Esophagus muscularis mucosa (tissue), 4 donors: ENCODE measurements around the gene FHIP1B.

ENCODE experiments used
- EP300 ChIP-seq: sonication (generic); formaldehyde crosslinking; IDR thresholded peaks from one replicate; pipeline ENCODE4 v1.6.1; 2017; ENCODE audit warnings: antibody characterized with exemption
- POLR2A ChIP-seq: fragments of 450-650 bp; IDR thresholded peaks from one replicate; pipeline ENCODE4 v1.6.1; 2017; ENCODE audit warnings: antibody characterized with exemption, moderate library complexity, mild to moderate bottlenecking, low read depth
- TF ChIP-seq, protein P1 (sequence below), 3 experiments: fragments of 200-600 bp in 2 of 3; fragments of 450-650 bp in 1 of 3; sonication (generic) in 2 of 3; IDR thresholded peaks; one replicate each; pipeline ENCODE4 v1.5.1; 2017 to 2019; ENCODE audit warnings: antibody characterized with exemption in 3 of 3, mild to moderate bottlenecking in 2 of 3, moderate library complexity in 1 of 3

- TF ChIP-seq, protein P1, sequence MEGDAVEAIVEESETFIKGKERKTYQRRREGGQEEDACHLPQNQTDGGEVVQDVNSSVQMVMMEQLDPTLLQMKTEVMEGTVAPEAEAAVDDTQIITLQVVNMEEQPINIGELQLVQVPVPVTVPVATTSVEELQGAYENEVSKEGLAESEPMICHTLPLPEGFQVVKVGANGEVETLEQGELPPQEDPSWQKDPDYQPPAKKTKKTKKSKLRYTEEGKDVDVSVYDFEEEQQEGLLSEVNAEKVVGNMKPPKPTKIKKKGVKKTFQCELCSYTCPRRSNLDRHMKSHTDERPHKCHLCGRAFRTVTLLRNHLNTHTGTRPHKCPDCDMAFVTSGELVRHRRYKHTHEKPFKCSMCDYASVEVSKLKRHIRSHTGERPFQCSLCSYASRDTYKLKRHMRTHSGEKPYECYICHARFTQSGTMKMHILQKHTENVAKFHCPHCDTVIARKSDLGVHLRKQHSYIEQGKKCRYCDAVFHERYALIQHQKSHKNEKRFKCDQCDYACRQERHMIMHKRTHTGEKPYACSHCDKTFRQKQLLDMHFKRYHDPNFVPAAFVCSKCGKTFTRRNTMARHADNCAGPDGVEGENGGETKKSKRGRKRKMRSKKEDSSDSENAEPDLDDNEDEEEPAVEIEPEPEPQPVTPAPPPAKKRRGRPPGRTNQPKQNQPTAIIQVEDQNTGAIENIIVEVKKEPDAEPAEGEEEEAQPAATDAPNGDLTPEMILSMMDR (IDR thresholded peaks at IDR 0.05): no peak
- TF ChIP-seq EP300 (no peak), POLR2A (no peak)
These were observed 10.6 kb downstream of the FHIP1B start for GRCh38 chr11:6223854-6224253.
